ENCODE results near the gene LHX3.

- TF ChIP-seq ZNF133 (tag by site-specific recombination; IDR thresholded peaks at IDR 0.05) (no peak), CTCF (tag by site-specific recombination; IDR thresholded peaks at IDR 0.05) (no peak), ZBTB26 (tag by site-specific recombination; optimal IDR thresholded peaks at IDR 0.05) (no peak), ZNF274 (IDR thresholded peaks at IDR 0.05; ENCODE audit: low read length) (no peak), ZNF274 (tag by site-specific recombination; IDR thresholded peaks at IDR 0.05; ENCODE audit: borderline replicate concordance) (no peak), ZNF394 (tag by site-specific recombination; IDR thresholded peaks at IDR 0.05; ENCODE audit: borderline replicate concordance) (no peak), REST (tag by site-specific recombination; IDR thresholded peaks at IDR 0.05) (no peak), ZNF704 (tag by site-specific recombination; IDR thresholded peaks at IDR 0.05) (no peak), ZNF292 (tag by site-specific recombination; IDR thresholded peaks at IDR 0.05; ENCODE audit: borderline replicate concordance, low read depth) (no peak), ZBTB8A (tag by site-specific recombination; IDR thresholded peaks at IDR 0.05) (no peak), ZNF23 (tag by site-specific recombination; IDR thresholded peaks at IDR 0.05; ENCODE audit: borderline replicate concordance) (no peak), ZNF248 (tag by site-specific recombination; IDR thresholded peaks at IDR 0.05) (no peak)
Observed at GRCh38 chr9:136201174-136201573, 3.8 kb downstream of the LHX3 start.
